HG02623 (cell line): ENCODE data around the gene UCN2.
A peak's percentile ranks its signal among the peaks of the same experiment; 100 is the strongest.
"Not testable (repeated sequence)": the region's sequence is repeated elsewhere in the genome, so short reads cannot be mapped to it uniquely, and the experiment has no call there.

Source experiments
- ATAC-seq: cut with Tn5 transposase; IDR thresholded peaks from one replicate; pipeline ENCODE4 v1.9.1; 2021; ENCODE audit warnings: moderate library complexity; ENCODE audit not compliant: unreplicated experiment

UCN2 gene

GRCh38 chr3:48564022-48564421 is 441 bp upstream of the UCN2 start:
- no peak for ATAC-seq

GRCh38 chr3:48562367-48563095 is 1.1 kb downstream of the UCN2 start:
- no peak for ATAC-seq

- no peak for ATAC-seq
Observed at GRCh38 chr3:48561045-48561736, 2.4 kb downstream of the UCN2 start.

- ATAC-seq: no peak
Observed at GRCh38 chr3:48560648-48561018, 2.9 kb downstream of the UCN2 start.

GRCh38 chr3:48558493-48559134 is 5.0 kb downstream of the UCN2 start:
- ATAC-seq: no peak

GRCh38 chr3:48556796-48557626 is 6.6 kb downstream of the UCN2 start, which contains the start of gene PFKFB4:
Gene PFKFB4 (minus strand): TSS chr3:48556803. CDS start chr3:48556777, 26 bp downstream.
- ATAC-seq: peak; percentile 72

- no peak for ATAC-seq
Observed at GRCh38 chr3:48555949-48556795, 7.4 kb downstream of the UCN2 start.

- no peak for ATAC-seq
Observed at GRCh38 chr3:48555231-48555948, 8.2 kb downstream of the UCN2 start.

- no peak for ATAC-seq
Observed at GRCh38 chr3:48553886-48554845, 9.4 kb downstream of the UCN2 start.

GRCh38 chr3:48553361-48553760 is 10.2 kb downstream of the UCN2 start:
- ATAC-seq: no peak

GRCh38 chr3:48552111-48552951 is 11.2 kb downstream of the UCN2 start:
- no peak for ATAC-seq

- ATAC-seq: not testable (repeated sequence)
Observed at GRCh38 chr3:48551651-48552050, 11.9 kb downstream of the UCN2 start.

- no peak for ATAC-seq
Observed at GRCh38 chr3:48548729-48549705, 14.6 kb downstream of the UCN2 start.

- ATAC-seq: no peak
Observed at GRCh38 chr3:48548126-48548525, 15.5 kb downstream of the UCN2 start.

- no peak for ATAC-seq
Observed at GRCh38 chr3:48546203-48546829, 17.3 kb downstream of the UCN2 start.

GRCh38 chr3:48544141-48544540 is 19.4 kb downstream of the UCN2 start:
- ATAC-seq: no peak
